Duodenal mucosa (tissue), 2 donors: ENCODE data around the gene APPBP2.
"Not testable (repeated sequence)": the region's sequence is repeated elsewhere in the genome, so short reads cannot be mapped to it uniquely, and the experiment has no call there.

Source experiments
- H3K27ac ChIP-seq: one replicate; pipeline ENCODE4 v1.7.0; 2013; ENCODE audit warnings: low read depth, low read length
- H3K27me3 ChIP-seq, 2 donors: one replicate each; pipeline ENCODE4 v1.7.0; 2013; ENCODE audit warnings: low read length in 2 of 2, control low read depth in 1 of 2; ENCODE audit not compliant: insufficient read depth in 2 of 2, control insufficient read depth in 1 of 2
- H3K36me3 ChIP-seq, 2 donors: one replicate each; pipeline ENCODE4 v1.7.0; 2013; ENCODE audit warnings: low read length in 2 of 2, control low read depth in 1 of 2; ENCODE audit not compliant: insufficient read depth in 2 of 2, control insufficient read depth in 1 of 2
- H3K4me1 ChIP-seq, 2 donors: one replicate each; pipeline ENCODE4 v1.7.0; 2013; ENCODE audit warnings: low read length in 2 of 2, control low read depth in 1 of 2; ENCODE audit not compliant: insufficient read depth in 2 of 2, control insufficient read depth in 1 of 2
- H3K4me3 ChIP-seq, 2 donors: one replicate each; pipeline ENCODE4 v1.7.0; 2013; ENCODE audit warnings: low read length in 2 of 2, low read depth in 1 of 2
- H3K9ac ChIP-seq, 2 donors: one replicate each; pipeline ENCODE4 v1.7.0; 2013; ENCODE audit warnings: low read length in 2 of 2, low read depth in 1 of 2
- H3K9me3 ChIP-seq, 2 donors: one replicate each; pipeline ENCODE4 v1.7.0; 2013; ENCODE audit warnings: low read length in 2 of 2, control low read depth in 1 of 2; ENCODE audit not compliant: control insufficient read depth in 1 of 2

APPBP2 gene

DNA sequence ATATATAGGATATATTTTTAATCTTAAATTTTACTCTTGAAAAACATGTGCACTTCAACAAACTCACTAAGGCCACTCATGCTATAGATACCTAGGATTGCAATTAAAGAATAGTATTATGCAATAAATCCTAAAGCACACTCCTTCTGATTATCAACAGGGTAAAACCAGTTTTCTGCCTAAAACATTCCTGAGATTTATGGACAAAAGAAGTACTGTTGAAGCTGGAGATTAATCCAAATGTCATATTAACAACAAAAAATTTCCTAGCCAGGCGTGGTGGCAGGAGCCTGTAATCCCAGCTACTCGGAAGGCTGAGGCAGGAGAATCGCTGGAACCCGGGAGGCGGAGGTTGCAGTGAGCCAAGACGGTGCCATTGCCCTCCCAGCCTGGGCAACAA, 82.3 kb downstream of the APPBP2 start:
- Histone ChIP-seq H3K9ac (no peak overlapping the region), H3K27ac (no peak overlapping the region), H3K4me1 (peaks cover 0 to 3% of the 10 kb centered on the region in 2 donors), H3K27me3 (no peaks in the 10 kb centered on the region), H3K36me3 (peaks cover 5 to 27% of the 10 kb centered on the region in 2 donors), H3K4me3 (no peak overlapping the region), H3K9me3 (no peaks in the 10 kb centered on the region)

DNA sequence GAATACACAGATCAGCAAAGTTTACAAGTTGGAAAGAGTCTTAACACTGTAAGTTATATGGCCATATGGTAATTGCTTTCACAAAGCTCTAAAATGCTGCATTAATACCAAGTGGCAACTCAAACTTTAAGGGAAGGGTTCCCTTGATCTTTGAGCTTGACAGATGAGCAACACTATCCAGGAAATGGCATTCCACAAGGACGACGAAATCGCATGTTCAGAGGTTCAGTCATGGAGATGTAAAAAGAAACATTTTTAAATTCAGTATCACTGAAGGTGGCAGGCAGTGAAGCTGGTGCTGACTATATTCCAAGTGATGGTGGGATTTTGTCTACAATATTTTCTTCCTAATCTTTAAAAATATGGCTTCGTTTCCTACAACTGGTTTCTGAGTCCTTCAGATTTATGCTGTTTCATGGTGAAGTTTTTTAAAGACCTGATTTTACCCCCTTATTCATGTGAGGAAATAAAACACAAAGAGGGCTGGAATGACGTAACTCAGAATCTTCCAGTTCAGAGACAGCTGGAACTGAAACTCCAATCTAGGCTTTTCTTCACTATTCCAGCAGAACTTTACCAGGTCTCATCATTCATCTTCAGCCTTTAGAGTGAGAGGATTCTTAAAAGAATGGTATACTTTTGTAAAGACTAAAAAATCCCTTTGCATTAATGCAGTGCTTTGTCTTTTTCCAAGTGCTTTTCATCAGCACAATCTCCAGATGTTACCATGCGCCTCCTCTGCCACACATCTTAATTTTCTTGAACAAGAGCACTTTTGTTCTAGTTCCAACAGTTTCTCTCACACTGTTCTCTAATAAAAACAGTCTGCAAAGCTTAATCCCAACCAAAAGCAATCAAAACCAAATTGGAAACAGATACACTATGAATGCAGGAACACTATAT, 83.5 kb downstream of the APPBP2 start:
- Histone ChIP-seq H3K27ac (no peak overlapping the region), H3K9ac (no peak overlapping the region), H3K9me3 (no peaks in the 10 kb centered on the region), H3K27me3 (no peaks in the 10 kb centered on the region), H3K36me3 (peaks cover 5 to 17% of the 10 kb centered on the region in 2 donors), H3K4me1 (peaks cover 0 to 3% of the 10 kb centered on the region in 2 donors), H3K4me3 (no peak overlapping the region)

GRCh38 chr17:60439501-60439900, 86.5 kb downstream of the APPBP2 start:
- H3K9ac ChIP-seq, result no peak overlapping the region

DNA sequence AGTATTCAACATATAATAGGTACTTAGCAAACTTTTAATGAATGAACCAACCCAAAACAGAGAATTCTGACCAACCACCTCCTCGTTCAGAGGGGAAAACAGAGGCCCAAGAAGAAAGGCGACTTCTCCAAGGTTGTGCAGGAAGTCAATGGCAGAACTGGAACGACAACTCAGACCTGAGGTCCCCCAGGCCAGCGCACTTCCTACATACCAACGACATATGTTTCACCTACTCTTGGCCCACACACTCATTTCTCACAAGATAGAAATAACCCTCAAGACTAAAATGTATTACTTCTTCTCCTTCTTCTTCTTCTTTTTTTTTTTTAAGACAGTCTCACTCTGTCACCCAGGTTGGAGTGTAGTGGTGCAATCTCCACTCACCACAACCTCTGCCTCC, 89.4 kb downstream of the APPBP2 start:
- no peaks in the 10 kb centered on the region for H3K9me3 ChIP-seq
- no peak overlapping the region for H3K4me3 ChIP-seq
- H3K36me3 ChIP-seq, result no peaks in the 10 kb centered on the region
- H3K4me1 ChIP-seq, result no peaks in the 10 kb centered on the region
- H3K27me3 ChIP-seq, result no peaks in the 10 kb centered on the region
- no peak overlapping the region for H3K27ac ChIP-seq
- H3K9ac ChIP-seq, result no peak overlapping the region

More at GRCh38 chr17:60439501-60439900, 86.5 kb downstream of the APPBP2 start:
- Histone ChIP-seq H3K36me3 (no peaks in the 10 kb centered on the region), H3K27me3 (no peaks in the 10 kb centered on the region), H3K27ac (no peak overlapping the region), H3K9me3 (no peaks in the 10 kb centered on the region), H3K4me1 (peaks cover 0 to 3% of the 10 kb centered on the region in 2 donors), H3K4me3 (no peak overlapping the region)

DNA sequence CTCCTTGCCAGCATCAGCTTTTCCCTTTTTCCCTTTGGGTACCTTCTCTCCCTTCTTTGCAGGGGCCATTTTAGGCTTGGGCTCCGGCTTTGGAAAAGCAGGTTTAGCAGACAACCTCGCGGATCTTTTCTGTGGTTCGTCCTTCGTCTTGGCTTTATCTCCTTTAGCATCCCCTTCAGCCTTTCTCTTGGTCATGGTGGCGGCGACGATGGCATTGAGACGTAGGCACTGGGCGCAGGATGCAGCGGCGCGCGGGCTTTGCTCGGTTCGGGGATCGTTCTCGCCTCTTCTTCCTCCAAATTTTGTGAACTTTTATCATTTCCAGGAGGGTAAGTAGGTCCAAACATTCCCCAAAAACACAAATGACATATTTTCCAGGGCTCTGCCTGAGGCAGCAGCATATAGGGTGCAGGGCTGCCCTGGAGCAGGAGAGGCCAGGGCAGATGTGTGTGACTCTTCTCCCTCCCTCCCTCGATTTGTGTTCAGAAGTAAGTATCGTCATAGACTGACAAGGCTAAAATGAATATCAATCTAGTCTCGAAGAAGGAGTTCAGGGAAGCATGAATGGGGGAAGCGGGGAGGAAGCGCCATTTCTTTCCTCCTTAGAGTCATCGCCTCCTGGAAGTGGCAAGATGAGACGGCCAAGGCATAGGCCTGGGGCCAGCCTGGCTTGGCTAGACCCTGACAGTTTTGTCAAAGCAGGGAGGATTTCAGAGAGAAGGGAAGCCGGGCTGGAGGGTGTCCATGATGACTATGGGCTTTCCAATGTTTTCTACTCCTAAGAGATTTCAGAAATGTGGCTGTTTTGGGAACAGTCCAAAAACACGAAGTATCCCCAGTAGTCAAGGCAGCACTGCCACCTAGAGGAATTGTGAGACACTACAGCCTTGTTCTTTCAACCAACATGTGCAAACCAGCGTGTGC, 90.5 kb downstream of the APPBP2 start:
- no peaks in the 10 kb centered on the region for H3K4me1 ChIP-seq
- no peak overlapping the region for H3K4me3 ChIP-seq
- H3K27ac ChIP-seq, result no peak overlapping the region
- H3K36me3 ChIP-seq, result no peaks in the 10 kb centered on the region
- H3K27me3 ChIP-seq, result no peaks in the 10 kb centered on the region
- no peak overlapping the region for H3K9ac ChIP-seq
- H3K9me3 ChIP-seq, result no peaks in the 10 kb centered on the region

- H3K27me3 ChIP-seq, H3K27ac ChIP-seq, H3K4me3 ChIP-seq, H3K9ac ChIP-seq, H3K9me3 ChIP-seq, H3K36me3 ChIP-seq, H3K4me1 ChIP-seq: not testable (repeated sequence)
Measured at GRCh38 chr17:60433021-60433997, 92.7 kb downstream of the APPBP2 start.

DNA sequence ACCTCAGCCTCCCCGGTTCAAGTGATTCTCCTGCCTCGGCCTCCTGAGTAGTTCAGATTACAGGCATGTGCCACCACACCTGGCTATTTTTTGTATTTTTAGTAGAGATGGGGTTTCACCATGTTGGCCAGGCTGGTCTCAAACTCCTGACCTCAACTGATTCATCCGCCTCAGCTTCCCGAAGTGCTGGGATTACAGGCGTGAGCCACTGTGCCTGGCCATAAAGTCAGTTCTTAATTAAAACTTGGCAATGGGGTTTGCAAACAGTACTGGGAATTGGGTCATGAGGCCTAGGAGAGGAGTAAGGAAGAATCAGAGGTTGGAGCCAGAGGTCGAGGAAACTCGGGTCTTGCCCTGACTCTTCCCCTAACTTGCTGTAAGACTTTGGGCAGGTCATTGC, 95.5 kb downstream of the APPBP2 start:
- H3K27me3 ChIP-seq, H3K4me3 ChIP-seq, H3K9me3 ChIP-seq, H3K9ac ChIP-seq, H3K36me3 ChIP-seq, H3K4me1 ChIP-seq, H3K27ac ChIP-seq: not testable (repeated sequence)

DNA sequence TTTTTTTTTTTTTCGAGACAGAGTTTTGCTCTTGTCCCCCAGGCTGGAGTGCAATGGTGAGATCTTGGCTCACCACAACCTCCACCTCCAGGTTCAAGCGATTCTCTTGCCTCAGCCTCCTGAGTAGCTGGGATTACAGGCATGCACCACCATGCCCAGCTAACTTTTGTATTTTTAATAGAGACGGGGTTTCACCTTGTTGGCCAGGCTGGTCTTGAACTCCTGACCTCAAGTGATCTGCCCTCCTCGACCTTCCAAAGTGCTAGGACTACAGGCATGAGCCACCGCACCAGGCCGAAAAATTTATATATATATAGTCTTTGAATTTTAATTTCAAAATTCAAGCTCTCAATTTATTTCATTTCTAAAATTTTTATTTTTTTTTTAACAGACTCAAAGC, 97.6 kb downstream of the APPBP2 start:
- not testable (repeated sequence) for H3K4me3 ChIP-seq, H3K9me3 ChIP-seq, H3K9ac ChIP-seq, H3K27me3 ChIP-seq, H3K4me1 ChIP-seq, H3K36me3 ChIP-seq, H3K27ac ChIP-seq

- Histone ChIP-seq H3K4me3 (no peak overlapping the region), H3K27ac (no peak overlapping the region), H3K9ac (no peak overlapping the region), H3K36me3 (no peaks in the 10 kb centered on the region), H3K9me3 (no peaks in the 10 kb centered on the region), H3K4me1 (no peaks in the 10 kb centered on the region), H3K27me3 (no peaks in the 10 kb centered on the region)
Measured at GRCh38 chr17:60426596-60426995, 99.4 kb downstream of the APPBP2 start.
